Measurements from ENCODE around the gene CNOT9.

Gene CNOT9

GRCh38 chr2:218578272-218578877, 9.7 kb downstream of the CNOT9 start:
- no peak for DNase-seq

DNA sequence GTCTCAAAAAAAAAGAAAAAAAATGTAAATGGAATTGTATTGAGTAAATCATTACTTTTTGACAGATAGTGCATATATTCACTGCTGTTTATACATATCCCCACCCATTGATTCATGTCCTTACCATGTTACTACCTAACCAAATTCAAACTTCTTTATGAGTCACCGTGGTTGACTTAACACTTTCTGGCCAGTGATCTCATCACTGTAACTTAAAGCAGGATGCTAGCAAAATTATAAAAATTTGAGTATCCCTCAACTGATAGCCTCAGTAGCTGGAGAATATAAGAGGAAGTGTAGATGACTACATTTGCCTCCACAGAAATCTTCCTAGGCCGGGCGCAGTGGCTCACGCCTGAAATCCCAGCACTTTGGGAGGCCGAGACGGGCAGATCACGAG, 13.4 kb downstream of the CNOT9 start:
- DNase-seq, result no peak

DNA sequence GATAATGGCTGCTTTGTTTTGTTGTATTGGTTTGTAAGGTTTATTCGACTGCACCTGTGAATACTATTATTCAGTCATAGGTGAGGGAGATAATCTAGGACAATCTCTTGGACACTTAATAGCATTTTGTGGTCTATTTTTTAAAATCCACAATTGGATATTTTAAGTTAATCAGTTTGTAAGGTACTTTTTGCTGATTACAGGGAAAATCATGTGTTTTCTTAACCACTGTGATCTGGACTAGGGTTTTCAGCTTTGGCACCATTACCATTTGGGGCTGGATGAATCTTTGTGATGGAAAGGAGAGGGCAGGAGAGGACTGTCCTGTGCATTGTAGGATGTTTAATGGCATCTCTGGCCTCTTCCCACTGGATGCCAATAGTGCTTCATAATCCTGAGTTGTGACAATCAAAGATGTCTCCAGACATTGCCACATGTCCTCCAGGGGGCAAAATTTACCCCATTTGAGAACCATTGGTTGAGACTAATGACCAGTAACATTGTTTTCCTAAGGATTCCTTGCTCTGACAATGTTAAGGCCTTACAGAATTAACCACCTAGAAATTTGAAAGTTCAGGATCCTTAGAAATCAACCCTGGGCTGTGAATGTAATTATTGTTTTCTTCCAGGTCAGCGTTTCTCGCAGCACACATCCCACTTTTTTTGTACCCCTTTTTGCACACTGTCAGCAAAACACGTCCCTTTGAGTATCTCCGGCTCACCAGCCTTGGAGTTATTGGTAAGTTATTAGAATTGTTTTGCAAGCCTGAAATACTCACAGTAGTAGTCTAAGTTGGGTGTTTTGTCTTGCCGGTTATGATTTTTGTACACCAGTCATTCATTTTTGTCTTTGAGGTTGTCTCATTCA, 15.6 kb downstream of the CNOT9 start:
- DNase-seq, result no peak

DNA sequence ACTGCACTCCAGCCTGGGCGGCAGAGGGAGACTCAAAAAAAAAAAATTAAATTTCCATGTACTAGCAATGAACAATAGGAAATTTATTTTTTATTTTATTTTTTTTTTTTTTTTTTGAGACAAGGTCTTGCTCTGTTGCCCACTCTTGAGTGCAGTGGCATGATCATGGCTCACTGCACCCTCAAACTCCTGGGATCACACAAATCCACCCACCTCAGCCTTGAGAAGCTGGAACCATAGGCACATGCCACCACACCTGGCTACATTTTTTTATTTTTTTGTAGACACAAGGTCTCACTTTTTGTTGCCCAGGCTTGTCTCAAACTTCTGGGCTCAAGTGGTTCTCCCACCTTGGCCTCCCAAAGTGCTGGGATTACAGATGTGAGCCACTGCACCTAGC, 16.9 kb downstream of the CNOT9 start:
- DNase-seq, result no peak

DNA sequence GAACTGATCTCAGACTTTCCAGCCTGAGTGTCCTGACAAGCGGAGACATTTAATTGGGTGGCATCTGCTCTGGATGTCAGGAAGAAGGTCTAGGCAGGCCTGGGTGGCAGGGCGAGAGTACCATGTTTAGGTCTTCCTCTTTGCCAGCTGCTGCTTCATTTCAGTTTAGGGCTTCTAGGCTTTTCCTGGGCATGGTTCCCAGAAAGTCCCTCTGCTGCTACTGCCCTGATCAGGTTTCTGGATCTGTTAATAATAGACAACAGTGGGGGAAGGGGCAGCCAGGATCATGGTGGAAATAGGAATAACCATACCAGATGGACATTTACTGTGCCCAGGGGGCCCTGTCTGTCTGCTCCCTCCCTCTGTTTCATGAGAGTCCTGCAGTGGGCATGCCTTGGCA, 36.8 kb downstream of the CNOT9 start:
- DNase-seq, result no peak

GRCh38 chr2:218607436-218608115, 38.9 kb downstream of the CNOT9 start, which contains the start of gene PLCD4:
TSS of gene PLCD4 (plus strand) at chr2:218607899. CDS start at chr2:218615740, 7,841 bp downstream.
- DNase-seq, result no peak

- no peak for DNase-seq
Observed at GRCh38 chr2:218615868-218616315, 47.3 kb downstream of the CNOT9 start.

DNA sequence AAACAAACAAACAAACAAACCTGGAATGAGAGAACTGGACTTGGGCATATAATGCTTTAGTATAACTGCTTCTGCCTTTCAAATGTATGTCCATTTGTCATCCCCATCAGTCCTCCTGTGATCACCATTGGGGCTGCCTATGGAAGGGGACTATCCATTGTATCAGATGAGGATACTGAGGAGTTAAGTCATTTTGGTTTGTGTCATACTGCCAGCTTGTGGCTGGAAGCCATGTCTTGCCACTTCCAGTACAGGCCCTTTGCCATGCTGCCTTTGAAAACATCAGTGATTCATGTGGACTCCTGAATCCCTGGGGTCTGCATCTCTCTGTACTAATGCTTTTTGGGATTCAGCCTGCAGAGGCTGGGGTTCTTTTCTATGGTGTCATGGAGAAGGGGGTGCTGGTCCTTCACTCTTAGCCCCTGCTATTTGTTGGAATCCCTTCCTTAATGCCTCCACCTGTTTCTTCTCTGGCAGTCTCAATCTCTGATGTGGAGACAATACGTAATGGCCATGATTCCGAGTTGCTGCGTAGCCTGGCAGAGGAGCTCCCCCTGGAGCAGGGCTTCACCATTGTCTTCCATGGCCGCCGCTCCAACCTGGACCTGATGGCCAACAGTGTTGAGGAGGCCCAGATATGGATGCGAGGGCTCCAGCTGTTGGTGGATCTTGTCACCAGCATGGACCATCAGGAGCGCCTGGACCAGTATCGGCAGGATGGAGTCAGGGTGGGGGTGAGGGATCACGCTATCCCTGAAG, 49.6 kb downstream of the CNOT9 start:
- DNase-seq, result no peak

- no peak for DNase-seq
Observed at GRCh38 chr2:218621007-218621406, 52.4 kb downstream of the CNOT9 start.

DNA sequence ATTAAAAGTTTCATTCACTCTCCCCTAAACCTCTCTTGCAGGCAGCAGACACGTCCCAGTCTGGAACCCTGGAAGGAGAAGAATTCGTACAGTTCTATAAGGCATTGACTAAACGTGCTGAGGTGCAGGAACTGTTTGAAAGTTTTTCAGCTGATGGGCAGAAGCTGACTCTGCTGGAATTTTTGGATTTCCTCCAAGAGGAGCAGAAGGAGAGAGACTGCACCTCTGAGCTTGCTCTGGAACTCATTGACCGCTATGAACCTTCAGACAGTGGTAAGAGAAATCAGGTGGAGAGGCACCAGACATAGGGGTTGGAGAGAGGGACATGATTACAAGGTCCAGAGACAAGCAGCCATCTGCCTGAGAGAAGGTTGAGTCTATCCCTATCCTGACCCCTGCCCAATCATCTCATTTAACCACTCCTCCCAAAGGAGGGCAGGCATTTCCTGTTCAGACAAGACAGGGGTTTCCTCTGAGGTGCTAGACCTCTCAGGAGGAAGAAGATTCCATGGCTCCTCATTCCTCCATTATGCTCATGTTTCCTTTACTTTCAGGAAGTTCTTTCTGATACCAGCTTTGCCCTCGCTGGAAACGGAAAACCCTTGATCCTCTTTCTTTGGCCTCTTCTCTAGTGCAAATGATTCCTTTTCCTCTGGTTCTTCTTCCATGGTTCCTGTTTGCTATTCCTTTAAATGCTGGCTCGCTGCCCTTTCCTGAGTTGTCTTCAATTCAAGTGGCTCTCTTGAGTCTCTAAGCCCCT, 54.1 kb downstream of the CNOT9 start:
- no peak for DNase-seq

GRCh38 chr2:218623366-218623705, 54.7 kb downstream of the CNOT9 start:
- no peak for DNase-seq

- no peak for DNase-seq
Observed at GRCh38 chr2:218626369-218626768, 57.7 kb downstream of the CNOT9 start.

GRCh38 chr2:218627939-218628338, 59.3 kb downstream of the CNOT9 start:
- DNase-seq, result no peak

GRCh38 chr2:218631837-218632236, 63.2 kb downstream of the CNOT9 start:
- no peak for DNase-seq

- DNase-seq, result no peak
Observed at GRCh38 chr2:218635719-218636118, 67.1 kb downstream of the CNOT9 start.

DNA sequence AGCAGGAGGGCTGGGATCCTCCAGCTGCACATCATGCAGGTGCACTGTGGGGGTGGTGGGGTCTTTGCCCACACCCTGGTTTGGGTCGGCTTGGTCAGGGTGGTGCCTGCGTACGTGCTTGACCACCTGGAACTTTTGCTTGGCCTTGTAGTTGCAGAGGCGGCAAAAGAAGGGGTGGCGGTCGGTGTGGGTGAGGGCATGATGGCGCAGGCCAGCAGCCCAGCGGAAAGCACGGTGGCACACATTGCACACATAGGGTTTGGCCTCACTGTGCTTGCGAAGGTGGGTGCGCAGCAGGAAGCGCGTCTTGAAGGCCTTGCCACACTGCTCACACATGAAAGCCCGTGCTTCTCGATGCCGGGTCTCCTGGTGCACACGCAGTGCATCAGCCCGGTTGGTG, 69.7 kb downstream of the CNOT9 start:
- no peak for DNase-seq

GRCh38 chr2:218642121-218642656, 73.5 kb downstream of the CNOT9 start:
- DNase-seq, result no peak

DNA sequence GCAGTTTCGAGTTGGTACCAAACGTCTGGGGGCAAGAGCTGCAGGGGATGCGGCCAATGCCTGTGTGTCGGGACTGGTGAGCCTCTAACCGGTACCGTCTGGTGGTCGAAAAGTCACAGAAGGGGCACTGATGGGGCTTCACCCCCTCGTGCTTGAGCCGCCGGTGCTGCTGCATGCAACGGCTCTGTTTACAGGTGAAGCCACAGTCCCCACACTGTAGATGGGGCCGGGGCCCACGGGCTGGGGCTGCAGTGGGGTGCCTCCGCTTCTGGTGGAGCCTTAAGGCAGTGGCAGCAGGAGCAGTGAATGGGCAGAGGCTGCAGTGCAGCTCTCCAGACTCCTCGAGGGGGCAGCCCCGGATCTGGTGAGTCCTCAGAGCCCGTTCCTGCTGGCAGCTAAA, 74.1 kb downstream of the CNOT9 start:
- DNase-seq, result no peak

DNA sequence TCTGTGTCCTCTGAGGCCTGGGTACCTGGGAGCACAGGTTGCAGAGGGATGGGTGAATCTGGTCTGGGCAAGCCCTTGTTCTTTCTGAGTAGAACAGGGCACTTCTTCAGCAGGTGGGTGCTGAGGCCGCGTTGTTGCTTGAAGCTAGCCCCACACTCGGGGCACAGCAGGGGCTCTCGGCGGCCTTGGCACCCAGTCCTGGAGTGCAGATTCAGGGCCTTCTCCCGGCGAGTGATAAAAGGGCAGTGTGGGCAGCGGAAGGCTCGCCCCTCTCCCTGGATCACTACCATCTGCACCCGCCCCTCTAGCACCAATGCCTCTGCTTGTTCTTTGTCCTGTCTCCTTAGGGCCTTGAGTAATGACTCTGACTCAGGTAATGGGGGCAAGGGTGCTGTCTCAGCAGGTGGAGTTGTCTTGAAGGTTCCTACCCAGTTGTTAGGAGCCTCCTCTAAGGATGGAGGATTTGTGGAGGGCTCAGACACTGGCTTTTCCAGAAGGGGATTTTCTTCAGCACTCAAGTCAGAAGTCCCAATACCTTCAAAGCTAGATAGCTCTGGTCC, 75.2 kb downstream of the CNOT9 start:
- no peak for DNase-seq

GRCh38 chr2:218644721-218645120, 76.1 kb downstream of the CNOT9 start:
- DNase-seq, result no peak

GRCh38 chr2:218645126-218645525, 76.5 kb downstream of the CNOT9 start:
- DNase-seq, result no peak
